ENCODE measurements around the gene KBTBD8.

KBTBD8 gene

GRCh38 chr3:67048067-67048714, 50.1 kb downstream of the KBTBD8 start:
- Histone ChIP-seq H3K36me3 (ENCODE audit: control insufficient read depth, insufficient read depth, low read length) (no peaks in the 10 kb centered on the region), H3K4me3 (replicated peaks; ENCODE audit: low read depth, low read length) (peak overlapping the region; percentile 4), H3K27me3 (replicated peaks; ENCODE audit: control insufficient read depth, insufficient read depth, low read length) (no peaks in the 10 kb centered on the region)
- DNase-seq (ENCODE audit: extremely low read depth, insufficient read length), result peak; percentile 73
- TF ChIP-seq, protein P1, sequence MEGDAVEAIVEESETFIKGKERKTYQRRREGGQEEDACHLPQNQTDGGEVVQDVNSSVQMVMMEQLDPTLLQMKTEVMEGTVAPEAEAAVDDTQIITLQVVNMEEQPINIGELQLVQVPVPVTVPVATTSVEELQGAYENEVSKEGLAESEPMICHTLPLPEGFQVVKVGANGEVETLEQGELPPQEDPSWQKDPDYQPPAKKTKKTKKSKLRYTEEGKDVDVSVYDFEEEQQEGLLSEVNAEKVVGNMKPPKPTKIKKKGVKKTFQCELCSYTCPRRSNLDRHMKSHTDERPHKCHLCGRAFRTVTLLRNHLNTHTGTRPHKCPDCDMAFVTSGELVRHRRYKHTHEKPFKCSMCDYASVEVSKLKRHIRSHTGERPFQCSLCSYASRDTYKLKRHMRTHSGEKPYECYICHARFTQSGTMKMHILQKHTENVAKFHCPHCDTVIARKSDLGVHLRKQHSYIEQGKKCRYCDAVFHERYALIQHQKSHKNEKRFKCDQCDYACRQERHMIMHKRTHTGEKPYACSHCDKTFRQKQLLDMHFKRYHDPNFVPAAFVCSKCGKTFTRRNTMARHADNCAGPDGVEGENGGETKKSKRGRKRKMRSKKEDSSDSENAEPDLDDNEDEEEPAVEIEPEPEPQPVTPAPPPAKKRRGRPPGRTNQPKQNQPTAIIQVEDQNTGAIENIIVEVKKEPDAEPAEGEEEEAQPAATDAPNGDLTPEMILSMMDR (IDR thresholded peaks at IDR 0.05; ENCODE audit: insufficient read depth, low read length, poor library complexity, severe bottlenecking), result no peak

GRCh38 chr3:67048715-67049074, 50.6 kb downstream of the KBTBD8 start:
- DNase-seq (ENCODE audit: extremely low read depth, insufficient read length), result no peak
- no peaks in the 10 kb centered on the region for H3K27me3 ChIP-seq (replicated peaks; ENCODE audit: control insufficient read depth, insufficient read depth, low read length)
- TF ChIP-seq, protein P1 (IDR thresholded peaks at IDR 0.05; ENCODE audit: insufficient read depth, low read length, poor library complexity, severe bottlenecking), result no peak
- H3K4me3 ChIP-seq (replicated peaks; ENCODE audit: low read depth, low read length), result no peak overlapping the region
- H3K36me3 ChIP-seq (ENCODE audit: control insufficient read depth, insufficient read depth, low read length), result no peaks in the 10 kb centered on the region

DNA sequence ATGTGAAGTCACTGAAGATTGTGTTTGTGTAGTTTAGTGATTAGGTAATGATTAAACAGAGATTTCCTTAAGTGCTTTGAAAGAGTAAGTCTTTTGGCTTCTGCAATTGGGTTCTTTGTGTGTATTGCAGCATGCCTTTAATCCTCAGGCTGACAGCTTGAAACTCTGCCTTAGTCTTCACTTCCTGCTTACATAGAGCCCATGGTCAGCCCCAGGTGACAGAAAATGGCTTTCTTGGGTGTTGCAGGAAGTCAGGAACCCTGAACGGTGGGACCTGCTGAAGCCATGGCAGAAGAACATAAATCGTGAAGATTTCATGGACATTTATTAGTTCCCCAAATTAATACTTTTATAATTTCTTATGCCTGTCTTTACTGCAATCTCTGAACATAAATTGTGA, 61.3 kb downstream of the KBTBD8 start:
- Histone ChIP-seq H3K36me3 (ENCODE audit: control insufficient read depth, insufficient read depth, low read length) (no peaks in the 10 kb centered on the region), H3K4me3 (replicated peaks; ENCODE audit: low read depth, low read length) (no peak overlapping the region), H3K27me3 (replicated peaks; ENCODE audit: control insufficient read depth, insufficient read depth, low read length) (no peaks in the 10 kb centered on the region)
- TF ChIP-seq, protein P1 (IDR thresholded peaks at IDR 0.05; ENCODE audit: insufficient read depth, low read length, poor library complexity, severe bottlenecking), result no peak
- no peak for DNase-seq (ENCODE audit: extremely low read depth, insufficient read length)
